Mesenchymal stem cell (in vitro differentiated cells and primary cell): Measurements from ENCODE around the gene ABLIM2.
"Not testable (repeated sequence)": the region's sequence is repeated elsewhere in the genome, so short reads cannot be mapped to it uniquely, and the experiment has no call there.

Experiments used
- DNase-seq: peaks from one replicate; pipeline ENCODE4 v3.0.0-alpha.2; 2013
- H2AFZ ChIP-seq: one replicate; pipeline ENCODE4 v1.6.1; 2013; ENCODE audit warnings: low read depth, mild to moderate bottlenecking, control low read depth, inconsistent platforms, low read length, moderate library complexity
- H2AK5ac ChIP-seq: 2 replicates; pipeline ENCODE4 v1.6.1; 2013; ENCODE audit warnings: low read length, moderate library complexity, mild to moderate bottlenecking, inconsistent platforms; ENCODE audit not compliant: severe bottlenecking
- H2BK120ac ChIP-seq: one replicate; pipeline ENCODE4 v1.6.1; 2013; ENCODE audit warnings: low read depth, mild to moderate bottlenecking, inconsistent platforms, low read length, moderate library complexity
- H2BK12ac ChIP-seq, 2 experiments: one replicate each; pipeline ENCODE4 v1.6.1; 2013; ENCODE audit warnings: inconsistent platforms in 2 of 2, low read length in 2 of 2, mild to moderate bottlenecking in 2 of 2, moderate library complexity in 2 of 2, control low read depth in 1 of 2
- H2BK15ac ChIP-seq: one replicate; pipeline ENCODE4 v1.6.1; 2013; ENCODE audit warnings: mild to moderate bottlenecking, low read depth, inconsistent platforms; ENCODE audit not compliant: poor library complexity, severe bottlenecking
- H2BK5ac ChIP-seq: 2 replicates; pipeline ENCODE4 v1.6.1; 2013; ENCODE audit warnings: low read depth, mild to moderate bottlenecking, low read length, control low read depth, inconsistent platforms; ENCODE audit not compliant: poor library complexity, severe bottlenecking
- H3K14ac ChIP-seq, 2 experiments: one replicate each; pipeline ENCODE4 v1.6.1; 2013; ENCODE audit warnings: inconsistent platforms in 2 of 2, low read length in 2 of 2, control low read depth in 1 of 2, mild to moderate bottlenecking in 1 of 2, moderate library complexity in 1 of 2
- H3K18ac ChIP-seq, 2 experiments: one replicate each; pipeline ENCODE4 v1.6.1; 2013; ENCODE audit warnings: inconsistent platforms in 2 of 2, low read length in 2 of 2, control low read depth in 1 of 2, low read depth in 1 of 2, mild to moderate bottlenecking in 1 of 2
- H3K23ac ChIP-seq, 2 experiments: one replicate each; pipeline ENCODE4 v1.6.1; 2013; ENCODE audit warnings: inconsistent platforms in 2 of 2, low read length in 2 of 2, mild to moderate bottlenecking in 2 of 2, moderate library complexity in 2 of 2, control low read depth in 1 of 2
- H3K27ac ChIP-seq: 2 replicates; pipeline ENCODE4 v1.5.1; 2013; ENCODE audit warnings: mild to moderate bottlenecking, moderate library complexity, low read length, control low read depth, inconsistent platforms; ENCODE audit not compliant: poor library complexity, severe bottlenecking
- H3K27me3 ChIP-seq, 2 experiments: 2 replicates each; pipeline versions ENCODE4 v1.6.1 to v1.7.0; 2013; ENCODE audit warnings: low read length in 2 of 2, mild to moderate bottlenecking in 2 of 2, moderate library complexity in 2 of 2, control low read depth in 1 of 2, inconsistent platforms in 1 of 2; ENCODE audit not compliant: control insufficient read depth in 1 of 2, insufficient read depth in 1 of 2
- H3K36me3 ChIP-seq, 2 experiments: 2 replicates each; pipeline versions ENCODE4 v1.6.1 to v1.7.0; 2013; ENCODE audit warnings: low read length in 2 of 2, control low read depth in 1 of 2, inconsistent platforms in 1 of 2, low read depth in 1 of 2, mild to moderate bottlenecking in 1 of 2; ENCODE audit not compliant: insufficient read depth in 2 of 2, control insufficient read depth in 1 of 2
- H3K4ac ChIP-seq, 2 experiments: one replicate each; pipeline ENCODE4 v1.6.1; 2013; ENCODE audit warnings: inconsistent platforms in 2 of 2, low read length in 2 of 2, mild to moderate bottlenecking in 2 of 2, moderate library complexity in 2 of 2, control low read depth in 1 of 2, low read depth in 1 of 2
- H3K4me1 ChIP-seq: 2 replicates; pipeline ENCODE4 v1.6.1; 2013; ENCODE audit warnings: low read depth, low read length, control low read depth; ENCODE audit not compliant: control insufficient read depth, insufficient read depth
- H3K4me2 ChIP-seq: 2 replicates; pipeline ENCODE4 v1.6.1; 2013; ENCODE audit warnings: low read length, mild to moderate bottlenecking, inconsistent platforms; ENCODE audit not compliant: poor library complexity, severe bottlenecking
- H3K4me3 ChIP-seq, 2 experiments: 2 replicates each; pipeline versions ENCODE4 v1.5.1 to v1.7.0; 2013; ENCODE audit warnings: low read length in 2 of 2, mild to moderate bottlenecking in 2 of 2, control low read depth in 1 of 2, low read depth in 1 of 2; ENCODE audit not compliant: insufficient read depth in 1 of 2
- H3K79me1 ChIP-seq: replicated peaks from 2 replicates; pipeline ENCODE4 v1.6.1; 2013; ENCODE audit warnings: mild to moderate bottlenecking, control low read depth, low read length, inconsistent platforms; ENCODE audit not compliant: poor library complexity, severe bottlenecking
- H3K9ac ChIP-seq: 2 replicates; pipeline ENCODE4 v1.7.0; 2013; ENCODE audit warnings: mild to moderate bottlenecking, low read length, moderate library complexity
- H3K9me3 ChIP-seq: 2 replicates; pipeline ENCODE4 v1.7.0; 2013; ENCODE audit warnings: mild to moderate bottlenecking, low read length; ENCODE audit not compliant: control insufficient read depth
- H4K8ac ChIP-seq: one replicate; pipeline ENCODE4 v1.6.1; 2013; ENCODE audit warnings: inconsistent platforms, mild to moderate bottlenecking, low read length, moderate library complexity
- H4K91ac ChIP-seq: one replicate; pipeline ENCODE4 v1.6.1; 2013; ENCODE audit warnings: mild to moderate bottlenecking, low read length, inconsistent platforms
- whole genome bisulfite sequencing: methylation state at CpG from one replicate; pipeline ENCODE4 v1.1.7; 2013; ENCODE audit warnings: mixed read lengths; 5-methylcytosine and 5-hydroxymethylcytosine counted together

The ABLIM2 gene

GRCh38 chr4:7947927-7948326 is 210.7 kb downstream of the ABLIM2 start:
- Histone ChIP-seq H2AK5ac (peak overlapping the region; percentile 65), H2BK5ac (no peak overlapping the region), H3K4me1 (peaks cover 4% of the 10 kb centered on the region), H3K27ac (no peak overlapping the region), H2BK12ac (no peak overlapping the region), H4K8ac (no peak overlapping the region), H4K91ac (no peak overlapping the region), H3K36me3 (no peaks in the 10 kb centered on the region), H3K79me1 (no peaks in the 10 kb centered on the region), H3K18ac (no peak overlapping the region), H3K9ac (no peak overlapping the region), H3K4me2 (no peak overlapping the region), H2BK120ac (no peak overlapping the region), H3K14ac (no peak overlapping the region), H3K4ac (no peak overlapping the region), H3K23ac (no peak overlapping the region), H3K27me3 (no peaks in the 10 kb centered on the region), H3K4me3 (no peak overlapping the region), H3K9me3 (no peaks in the 10 kb centered on the region), H2AFZ (no peak overlapping the region), H2BK15ac (no peak overlapping the region)
- DNase-seq, result no peak
- WGBS, result 98% methylated on average over 3 of the region's 4 CpGs

- WGBS, result 96% methylated on average over 14 of the region's 14 CpGs
- no peak overlapping the region for H4K8ac ChIP-seq
Observed at GRCh38 chr4:7945709-7946380, 212.8 kb downstream of the ABLIM2 start.

GRCh38 chr4:7944599-7945220 is 213.9 kb downstream of the ABLIM2 start:
- no peak overlapping the region for H3K9ac ChIP-seq
- no peak for DNase-seq
- no peak overlapping the region for H2BK120ac ChIP-seq
- 88% methylated on average over 2 of the region's 5 CpGs for WGBS
- no peak overlapping the region for H3K23ac ChIP-seq
- no peak overlapping the region for H2AK5ac ChIP-seq
- H3K4ac ChIP-seq, result no peak overlapping the region
- no peak overlapping the region for H3K4me2 ChIP-seq
- H3K36me3 ChIP-seq, result no peaks in the 10 kb centered on the region
- no peak overlapping the region for H4K8ac ChIP-seq
- H3K4me3 ChIP-seq, result no peak overlapping the region
- H2AFZ ChIP-seq, result no peak overlapping the region
- no peak overlapping the region for H3K18ac ChIP-seq
- no peak overlapping the region for H2BK15ac ChIP-seq
- no peaks in the 10 kb centered on the region for H3K27me3 ChIP-seq
- H3K9me3 ChIP-seq, result no peaks in the 10 kb centered on the region
- peaks cover 21% of the 10 kb centered on the region for H3K4me1 ChIP-seq
- H3K27ac ChIP-seq, result peak overlapping the region; percentile 55
- H4K91ac ChIP-seq, result no peak overlapping the region
- no peak overlapping the region for H3K14ac ChIP-seq
- H2BK12ac ChIP-seq, result no peak overlapping the region
- H2BK5ac ChIP-seq, result no peak overlapping the region
- H3K79me1 ChIP-seq, result no peaks in the 10 kb centered on the region

More at GRCh38 chr4:7945709-7946380, 212.8 kb downstream of the ABLIM2 start:
- H2BK12ac ChIP-seq, result no peak overlapping the region
- no peaks in the 10 kb centered on the region for H3K9me3 ChIP-seq
- H3K4me2 ChIP-seq, result no peak overlapping the region
- no peak for DNase-seq
- H3K27me3 ChIP-seq, result no peaks in the 10 kb centered on the region
- H3K4ac ChIP-seq, result no peak overlapping the region
- H3K4me1 ChIP-seq, result peaks cover 21% of the 10 kb centered on the region
- no peak overlapping the region for H4K91ac ChIP-seq
- no peak overlapping the region for H2BK120ac ChIP-seq
- no peak overlapping the region for H3K23ac ChIP-seq
- no peak overlapping the region for H3K14ac ChIP-seq
- no peak overlapping the region for H3K9ac ChIP-seq
- no peak overlapping the region for H2AFZ ChIP-seq
- no peak overlapping the region for H2BK15ac ChIP-seq
- H3K79me1 ChIP-seq, result no peaks in the 10 kb centered on the region
- H3K27ac ChIP-seq, result no peak overlapping the region
- H3K18ac ChIP-seq, result no peak overlapping the region
- peak overlapping the region; percentile 47 for H2AK5ac ChIP-seq
- no peaks in the 10 kb centered on the region for H3K36me3 ChIP-seq
- no peak overlapping the region for H3K4me3 ChIP-seq
- H2BK5ac ChIP-seq, result no peak overlapping the region

- not testable (repeated sequence) for H3K14ac ChIP-seq, H4K91ac ChIP-seq, H3K79me1 ChIP-seq, H3K9ac ChIP-seq, H3K4ac ChIP-seq, H2BK120ac ChIP-seq, DNase-seq, H2AK5ac ChIP-seq, H3K23ac ChIP-seq, H2BK12ac ChIP-seq, H3K18ac ChIP-seq, H3K36me3 ChIP-seq, H2BK15ac ChIP-seq, H2BK5ac ChIP-seq, H3K27me3 ChIP-seq, H3K4me2 ChIP-seq, H3K9me3 ChIP-seq, H3K27ac ChIP-seq, H4K8ac ChIP-seq, H3K4me3 ChIP-seq, H2AFZ ChIP-seq
- H3K4me1 ChIP-seq, result peaks cover 21% of the 10 kb centered on the region
- 100% methylated on average over 4 of the region's 4 CpGs for WGBS
Observed at GRCh38 chr4:7943688-7944087, 214.9 kb downstream of the ABLIM2 start.
